Stimulated activated CD8-positive, alpha-beta memory T cell treated with anti-CD3 and anti-CD28 coated beads, Interleukin-2, amount 100 ng/mL, for 48 hours (primary cell): ENCODE measurements around the gene SLC41A3.

Experiments used
- DNase-seq, 2 donors: peaks; one replicate each; pipeline ENCODE4 v3.0.0-alpha.2; 2020; ENCODE audit warnings: low read depth in 2 of 2

Gene SLC41A3

GRCh38 chr3:126119976-126120375, 36.1 kb upstream of the SLC41A3 start:
- no peak for DNase-seq

DNA sequence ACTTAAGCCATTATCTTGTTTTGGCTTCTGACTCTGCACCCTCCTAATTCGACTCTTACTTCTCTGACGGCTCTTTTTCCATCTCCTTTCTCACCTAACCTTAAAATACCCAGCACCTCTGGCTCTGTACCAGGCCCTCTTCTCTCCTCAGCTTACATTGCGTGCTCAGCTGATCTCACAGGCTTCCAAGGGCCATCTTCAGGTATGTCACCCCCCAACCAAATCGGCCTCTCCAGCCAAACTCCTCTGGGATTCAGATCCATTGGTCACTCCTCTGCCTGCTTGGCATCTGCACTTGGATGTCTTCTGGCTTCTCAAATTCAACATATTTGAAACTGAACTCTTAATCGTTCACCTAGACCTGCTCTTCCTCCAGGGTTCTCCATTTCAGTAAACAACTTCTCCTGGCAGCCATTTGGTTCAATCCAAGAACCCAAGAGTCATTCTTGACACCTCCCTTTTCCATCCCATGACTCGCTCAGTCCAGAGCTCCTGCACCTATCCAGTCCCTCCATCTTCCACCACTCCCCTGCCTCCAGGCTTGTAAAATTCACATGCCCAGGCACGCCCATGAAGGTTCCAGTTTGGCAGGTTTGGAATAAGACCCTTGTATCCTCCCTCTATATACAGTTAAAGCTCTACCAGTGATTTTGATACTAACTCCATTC, 35.2 kb upstream of the SLC41A3 start:
- no peak for DNase-seq

DNA sequence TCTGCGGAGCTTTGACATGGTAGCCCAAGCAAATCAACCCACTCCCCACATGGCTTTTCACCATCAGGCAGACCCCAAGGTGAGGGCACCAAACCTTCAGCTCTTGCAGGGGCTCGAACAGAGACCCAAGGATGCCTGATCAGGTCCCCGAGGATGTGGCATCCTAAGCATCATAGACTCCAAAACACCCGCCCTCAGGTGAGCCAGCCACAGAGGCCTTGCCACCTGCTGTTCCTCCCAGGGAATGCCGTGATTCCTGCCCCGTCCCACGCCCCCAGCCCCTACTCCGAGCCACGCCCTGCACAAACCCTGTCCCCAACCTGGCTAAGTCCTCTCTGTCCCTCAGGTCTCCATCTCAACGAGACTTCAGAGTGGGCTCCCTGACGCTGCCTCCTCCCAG, 34.7 kb upstream of the SLC41A3 start:
- DNase-seq = no peak

DNA sequence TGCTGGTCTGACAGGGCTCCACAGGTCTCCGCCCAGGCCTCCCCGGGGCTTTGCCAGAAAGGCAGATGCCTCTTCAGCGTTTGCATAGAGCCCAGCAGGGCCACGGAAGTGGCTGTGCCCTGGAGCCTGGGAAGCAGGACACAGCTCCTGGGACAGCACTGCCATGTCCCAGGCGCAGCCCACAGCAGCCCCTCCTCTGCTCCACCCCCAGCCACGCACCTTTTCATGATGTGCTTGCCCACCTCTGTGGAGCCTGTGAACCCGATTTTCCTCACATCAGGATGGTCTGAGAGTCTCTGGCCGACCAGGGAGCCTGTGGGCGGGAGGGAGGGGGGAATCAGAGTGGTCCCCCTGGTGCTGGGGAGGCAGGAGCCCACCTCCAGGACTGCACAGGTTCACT, 33.9 kb upstream of the SLC41A3 start:
- no peak for DNase-seq

DNA sequence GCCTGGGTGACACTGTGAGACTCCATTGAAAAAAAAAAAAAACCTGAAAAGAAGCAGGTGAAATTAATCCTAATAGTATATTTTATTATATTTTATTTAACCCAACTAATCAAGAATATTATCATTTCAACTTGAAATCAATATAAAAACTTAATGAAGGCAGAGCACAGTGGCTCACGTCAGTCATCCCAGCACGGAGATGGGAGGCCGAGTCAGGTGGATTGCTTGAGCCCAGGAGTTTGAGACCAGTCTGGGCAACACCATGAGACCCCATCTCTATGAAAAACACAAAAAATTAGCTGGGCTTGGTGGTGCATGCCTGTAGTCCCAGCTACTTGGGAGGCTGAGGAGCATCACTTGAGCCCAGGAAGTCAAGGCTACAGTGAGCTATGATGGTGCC, 33.3 kb upstream of the SLC41A3 start:
- no peak for DNase-seq

DNA sequence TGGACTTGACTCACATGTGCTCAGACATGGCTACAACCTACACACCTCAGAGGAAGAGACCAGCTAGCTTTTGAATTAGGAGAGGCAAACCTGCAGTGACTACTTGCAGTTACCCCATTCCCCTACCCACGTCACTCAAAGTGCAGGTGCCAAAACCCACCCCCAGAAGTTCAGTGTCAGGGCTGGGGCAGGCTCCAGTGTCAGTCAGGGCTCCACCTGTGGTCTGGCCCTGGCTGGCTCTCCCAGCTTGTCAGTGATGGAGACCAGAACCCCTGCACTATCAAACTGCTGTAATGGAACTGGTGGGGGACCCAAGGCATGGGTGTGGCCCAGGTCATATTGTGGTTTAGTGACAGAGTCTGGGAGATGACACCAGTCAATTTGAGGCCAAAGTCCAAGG, 32.6 kb upstream of the SLC41A3 start:
- DNase-seq = no peak

- DNase-seq = no peak
Measured at GRCh38 chr3:126114443-126115386, 30.8 kb upstream of the SLC41A3 start.

DNA sequence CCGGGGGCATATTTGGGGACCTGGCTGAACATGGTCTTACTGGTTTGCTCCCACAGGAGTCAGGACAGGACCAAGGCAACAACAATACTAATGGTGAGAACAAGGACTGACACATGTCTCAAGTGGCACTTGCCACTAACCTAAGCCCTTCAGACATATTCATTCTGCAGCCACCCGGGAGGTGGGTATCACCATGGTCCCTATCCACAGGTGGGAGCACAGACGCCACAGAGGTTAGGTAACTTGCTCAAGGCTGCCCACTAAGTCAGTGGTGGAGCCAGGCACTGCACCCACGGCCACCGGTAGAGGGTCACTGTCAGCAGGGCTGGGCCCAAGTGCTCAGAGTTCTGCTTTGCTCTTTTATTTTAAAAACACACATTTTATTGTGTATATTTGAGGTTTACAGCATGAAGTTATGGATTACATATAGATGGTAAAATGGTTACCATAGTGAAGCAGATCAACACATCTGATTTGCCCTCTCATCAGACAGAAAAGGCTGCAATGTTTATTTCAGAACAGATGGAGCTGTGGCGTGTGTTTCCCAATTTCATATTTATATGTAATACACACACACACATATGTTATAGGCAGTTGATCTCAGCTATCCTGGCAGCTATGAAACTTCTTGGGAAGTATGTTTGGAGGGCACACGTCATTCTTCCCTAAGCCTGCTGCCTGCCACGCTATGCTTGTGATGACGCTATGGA, 30.0 kb upstream of the SLC41A3 start:
- DNase-seq = no peak

GRCh38 chr3:126113238-126113555, 29.3 kb upstream of the SLC41A3 start:
- no peak for DNase-seq

DNA sequence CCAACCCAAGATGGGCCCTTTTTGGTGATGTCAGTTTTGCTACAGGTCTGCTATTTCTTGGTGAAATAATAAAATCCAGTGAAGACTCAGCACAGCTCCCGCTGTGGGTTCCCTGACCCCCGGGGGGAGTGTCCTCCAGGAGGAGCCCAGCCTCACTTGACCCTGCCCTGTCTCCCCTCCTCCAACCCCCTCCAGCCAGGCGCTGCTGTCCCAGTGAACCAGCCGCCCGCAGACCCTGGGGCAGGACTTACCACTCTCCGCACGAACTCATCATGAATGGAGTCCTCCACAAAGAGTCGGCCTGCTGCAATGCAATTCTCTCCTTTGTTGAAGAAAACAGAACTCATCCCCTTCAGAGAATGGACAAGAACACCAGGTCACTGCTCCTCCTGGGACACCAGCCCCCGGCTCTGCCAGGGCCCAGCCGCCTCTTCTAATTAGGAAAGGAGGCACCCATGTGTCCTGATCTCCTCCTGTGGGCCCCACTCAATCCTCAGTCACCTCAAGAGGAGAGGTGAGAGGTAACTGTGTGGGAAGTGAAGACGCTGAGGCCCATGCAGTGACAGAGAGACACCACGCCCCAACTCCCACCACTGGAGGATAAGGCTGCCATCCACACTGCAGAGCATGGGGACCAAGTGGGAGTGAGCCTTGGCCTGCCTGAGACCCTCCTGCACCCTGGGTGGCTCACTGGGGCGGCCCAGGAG, 28.8 kb upstream of the SLC41A3 start:
- DNase-seq = no peak

GRCh38 chr3:126111566-126112475, 27.9 kb upstream of the SLC41A3 start:
- DNase-seq = no peak

DNA sequence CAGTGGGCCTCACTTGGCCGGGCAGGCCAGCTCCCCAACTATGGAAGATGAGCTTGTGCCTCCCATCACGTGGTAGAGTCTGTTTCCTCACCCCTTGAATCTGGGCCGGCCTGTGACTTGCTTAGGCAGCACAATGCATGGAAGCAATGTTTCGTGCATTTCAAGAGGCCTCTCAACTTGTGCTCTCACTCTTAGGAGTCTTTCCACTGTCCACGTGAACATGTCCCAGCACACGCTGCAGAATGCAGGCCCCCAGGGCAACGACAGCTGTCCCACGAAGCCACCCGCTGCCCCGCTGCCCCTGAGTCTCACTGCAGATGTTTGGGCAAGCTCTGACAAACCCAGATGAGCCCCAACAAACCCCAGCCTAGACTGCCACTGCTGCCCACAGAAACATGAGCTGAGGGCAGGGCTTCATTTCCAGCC, 27.2 kb upstream of the SLC41A3 start:
- DNase-seq = no peak

- no peak for DNase-seq
Measured at GRCh38 chr3:126110431-126111125, 26.7 kb upstream of the SLC41A3 start.

DNA sequence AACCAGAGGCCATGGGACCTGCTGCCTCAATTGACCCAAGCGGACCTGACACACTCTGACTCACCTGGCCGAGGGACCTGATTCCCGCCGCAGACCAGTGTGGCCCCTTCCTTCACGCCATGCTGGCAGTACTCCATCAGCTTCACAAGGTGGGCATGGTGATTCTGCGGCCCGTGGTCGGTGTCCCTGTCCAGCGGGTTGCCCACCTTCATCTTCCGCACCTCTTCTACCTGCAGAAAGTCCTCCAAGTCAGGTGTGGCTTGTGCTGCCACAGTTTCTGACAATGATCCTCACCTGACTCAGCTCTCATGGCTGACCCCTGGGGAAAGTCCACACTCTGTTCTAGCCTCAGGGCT, 25.9 kb upstream of the SLC41A3 start:
- DNase-seq = no peak

DNA sequence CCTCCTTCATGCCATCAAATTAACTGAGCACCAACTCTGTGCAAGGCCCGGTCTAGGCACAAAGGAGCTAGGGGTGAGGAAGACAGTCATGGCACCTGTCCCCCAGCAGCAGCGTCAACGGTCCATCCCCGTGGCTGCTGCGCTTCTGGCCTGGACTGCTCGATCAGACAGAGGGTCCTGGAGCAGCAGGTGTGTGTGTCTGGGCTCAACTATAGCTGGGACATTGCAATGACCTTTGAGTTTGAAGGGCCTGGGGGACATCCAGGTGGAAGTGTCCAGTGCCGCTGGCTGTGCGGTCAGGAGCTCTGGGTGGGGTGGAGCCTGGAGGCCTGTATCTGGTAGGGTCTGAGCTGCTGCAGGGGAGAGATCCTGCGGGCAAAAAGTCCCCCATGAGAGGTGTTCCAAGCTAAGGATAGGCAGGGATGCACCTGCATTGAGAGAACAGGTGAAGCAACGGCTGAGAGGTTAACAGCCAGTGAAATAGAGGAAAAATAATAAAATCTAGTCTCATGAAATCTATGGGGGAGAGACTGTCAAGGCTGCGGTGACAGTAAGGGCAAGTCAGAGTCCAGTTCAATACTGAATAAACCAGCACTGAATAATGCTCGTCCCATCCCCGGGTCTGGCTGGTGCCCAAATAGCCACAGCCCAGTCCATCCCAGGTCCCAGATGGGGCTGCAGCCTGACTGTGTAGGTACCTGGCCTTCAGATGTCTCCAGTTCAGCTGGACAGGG, 25.4 kb upstream of the SLC41A3 start:
- no peak for DNase-seq

DNA sequence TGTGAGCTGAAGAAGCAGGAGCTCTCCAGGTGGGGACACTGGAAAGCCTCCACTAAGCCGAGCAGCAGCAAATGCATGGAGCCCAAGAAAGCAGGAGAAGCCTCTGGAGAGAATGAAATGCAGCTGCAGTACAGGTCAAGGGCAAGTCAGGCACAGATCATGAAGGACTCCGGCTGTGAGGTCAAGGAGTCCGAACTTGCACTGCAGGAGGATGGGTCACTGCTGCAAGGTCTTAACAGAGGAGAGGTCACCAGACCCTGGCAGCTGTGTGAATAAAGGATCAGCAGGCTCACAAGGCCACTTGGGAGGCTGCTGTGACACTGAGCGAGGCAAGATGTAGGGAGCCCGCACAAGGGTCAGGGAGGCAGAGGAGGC, 24.7 kb upstream of the SLC41A3 start:
- DNase-seq = no peak

GRCh38 chr3:126107957-126108675, 24.2 kb upstream of the SLC41A3 start:
- DNase-seq = no peak

- no peak for DNase-seq
Measured at GRCh38 chr3:126107203-126107939, 23.4 kb upstream of the SLC41A3 start.
